ENCODE data around the gene ENHO. TPM values are rescaled to one million over a fixed set of nuclear protein-coding genes. Genes with fewer than 3 reads are reported as not detected.

ENHO gene
- total RNA-seq, 1 experiment from 2014 or later, result 0.94 TPM

DNA sequence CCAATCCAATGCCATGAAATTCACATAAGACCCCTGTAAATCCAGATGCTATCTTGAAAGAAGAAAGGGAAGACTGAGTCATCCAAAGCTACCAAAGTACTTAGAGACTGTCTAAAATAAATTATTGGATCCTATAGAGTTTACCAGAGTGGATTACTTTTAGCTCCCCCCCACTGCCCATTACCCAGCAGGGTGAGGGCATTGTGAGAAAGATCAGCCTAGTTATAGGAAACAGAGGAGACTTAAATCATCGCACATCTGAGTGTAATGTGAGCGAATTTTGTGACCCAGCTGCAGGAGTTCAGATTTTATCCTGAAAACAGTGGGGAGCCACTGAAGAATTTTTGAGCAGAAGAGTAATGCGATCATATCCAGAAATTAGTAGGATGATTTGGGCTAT is 1.6 kb upstream of the ENHO start:
- DNase-seq (ENCODE audit: low spot score), result no peak

- no peak for DNase-seq (ENCODE audit: low spot score)
These were observed 501 bp downstream of the ENHO start for GRCh38 chr9:34522091-34522887.

DNA sequence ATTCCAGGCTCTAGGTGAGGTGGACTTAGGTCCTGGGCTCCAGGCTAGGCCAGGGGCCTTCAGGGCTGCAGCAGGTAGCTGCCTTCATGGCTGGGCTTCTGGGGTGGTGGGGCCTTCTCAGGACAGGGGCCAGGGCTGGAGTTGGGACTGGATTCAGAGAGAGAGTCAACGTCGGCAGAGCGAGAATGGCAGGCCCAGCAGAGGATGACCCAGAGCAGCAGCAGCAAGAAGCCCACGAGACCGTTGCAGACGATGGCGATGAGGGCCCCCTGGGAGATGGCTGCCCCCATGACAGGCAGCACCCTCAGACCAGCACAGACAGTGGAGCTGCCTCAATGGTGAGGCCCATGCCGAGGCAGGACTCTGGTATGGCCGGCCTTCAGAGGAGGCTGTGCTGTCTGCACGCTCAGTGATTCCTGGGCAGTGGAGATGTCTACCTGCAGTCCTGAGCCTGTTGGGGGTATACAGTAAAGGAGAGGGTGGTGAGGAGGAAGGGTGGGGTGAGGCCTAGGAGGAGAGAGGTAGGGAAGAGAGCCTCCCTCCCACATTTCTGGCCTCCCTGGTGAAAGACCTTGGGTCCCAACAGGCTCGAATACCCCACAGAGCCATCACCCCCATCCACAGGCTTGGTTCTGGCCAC is 1.3 kb downstream of the ENHO start:
- no peak for DNase-seq (ENCODE audit: low spot score)

- no peak for DNase-seq (ENCODE audit: low spot score)
These were observed 2.0 kb downstream of the ENHO start for GRCh38 chr9:34520505-34521385.

DNA sequence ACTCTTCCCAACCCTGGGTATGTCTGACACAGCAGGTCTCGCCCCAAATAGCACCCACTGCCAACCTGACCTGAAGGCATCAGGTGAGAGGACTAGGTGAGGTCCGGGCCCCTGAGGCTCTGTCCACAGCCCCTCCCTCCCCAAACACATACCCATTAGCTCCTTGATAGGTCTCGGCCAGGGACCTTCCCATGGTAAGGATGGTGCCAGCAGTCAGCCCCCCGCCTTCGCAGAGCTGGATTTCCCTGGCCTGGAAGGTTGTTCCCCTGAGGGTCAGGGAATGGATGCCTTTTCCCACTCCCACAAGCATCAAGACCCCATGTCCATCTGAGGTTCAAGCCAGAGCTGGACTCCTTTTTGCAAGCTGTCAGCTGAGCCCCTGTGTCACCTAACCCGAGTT is 2.7 kb downstream of the ENHO start:
- no peak for DNase-seq (ENCODE audit: low spot score)

DNA sequence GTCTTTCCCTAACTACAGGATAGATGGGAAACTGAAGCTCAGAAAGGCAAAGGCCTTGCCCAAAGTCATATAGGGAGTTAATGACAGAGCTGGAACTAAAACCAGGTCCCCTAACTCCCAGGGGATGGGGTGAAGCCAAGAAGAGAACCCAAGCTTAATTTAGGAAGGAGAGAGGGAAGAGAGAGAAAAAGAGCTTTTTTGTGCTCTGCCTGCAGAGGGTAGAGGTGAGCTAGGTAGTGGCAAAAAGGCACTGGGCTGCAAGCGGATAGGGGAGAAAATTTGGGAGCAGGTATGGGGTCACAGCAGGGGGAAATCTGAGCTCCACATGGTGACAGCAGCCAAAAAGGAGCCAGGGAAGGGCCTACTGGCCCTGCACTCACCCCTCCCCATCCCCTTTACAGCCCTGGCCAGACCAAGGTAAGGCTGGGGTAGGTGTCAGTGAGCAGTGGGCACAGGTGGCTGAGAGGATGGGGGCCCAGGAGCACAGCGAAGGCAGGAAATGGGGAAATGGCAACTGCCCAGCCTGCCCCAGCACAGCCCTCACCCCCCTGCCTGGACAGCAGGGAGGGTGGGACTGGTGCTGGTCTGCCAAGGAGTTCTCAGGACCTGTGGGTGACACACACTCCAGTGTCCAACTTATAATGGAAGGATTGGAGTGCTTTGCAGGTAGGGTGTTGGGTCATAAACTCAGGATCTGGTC is 3.3 kb downstream of the ENHO start:
- no peak for DNase-seq (ENCODE audit: low spot score)

GRCh38 chr9:34518896-34519295 is 3.9 kb downstream of the ENHO start:
- no peak for DNase-seq (ENCODE audit: low spot score)

- no peak for DNase-seq (ENCODE audit: low spot score)
These were observed 4.6 kb downstream of the ENHO start for GRCh38 chr9:34518110-34518616.

DNA sequence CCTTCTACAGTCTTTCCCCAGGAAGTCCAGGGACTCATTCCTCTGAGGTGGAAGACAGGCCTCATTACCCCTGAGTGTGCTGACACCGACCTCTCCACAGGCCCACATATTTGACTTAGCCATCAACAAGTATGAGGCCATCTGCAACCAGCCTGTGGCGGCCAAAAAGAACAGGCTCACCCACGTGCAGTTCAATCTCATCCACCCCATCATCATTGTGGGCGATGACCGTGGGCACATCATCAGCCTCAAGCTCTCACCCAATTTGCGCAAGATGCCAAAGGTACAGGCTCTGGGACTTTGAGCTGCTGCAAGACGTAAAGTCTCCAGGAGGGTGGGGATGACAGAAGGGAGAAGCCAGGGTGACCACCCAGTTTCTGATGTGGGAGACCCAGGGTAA is 5.6 kb downstream of the ENHO start:
- DNase-seq (ENCODE audit: low spot score), result no peak

- DNase-seq (ENCODE audit: low spot score), result no peak
These were observed 6.8 kb downstream of the ENHO start for GRCh38 chr9:34515959-34516358.

- DNase-seq (ENCODE audit: low spot score), result no peak
These were observed 8.0 kb downstream of the ENHO start for GRCh38 chr9:34514816-34515215.

- no peak for DNase-seq (ENCODE audit: low spot score)
These were observed 8.4 kb downstream of the ENHO start for GRCh38 chr9:34514401-34514800.

- peak; percentile 38 for DNase-seq (ENCODE audit: low spot score)
These were observed 9.1 kb downstream of the ENHO start for GRCh38 chr9:34513567-34514214.

DNA sequence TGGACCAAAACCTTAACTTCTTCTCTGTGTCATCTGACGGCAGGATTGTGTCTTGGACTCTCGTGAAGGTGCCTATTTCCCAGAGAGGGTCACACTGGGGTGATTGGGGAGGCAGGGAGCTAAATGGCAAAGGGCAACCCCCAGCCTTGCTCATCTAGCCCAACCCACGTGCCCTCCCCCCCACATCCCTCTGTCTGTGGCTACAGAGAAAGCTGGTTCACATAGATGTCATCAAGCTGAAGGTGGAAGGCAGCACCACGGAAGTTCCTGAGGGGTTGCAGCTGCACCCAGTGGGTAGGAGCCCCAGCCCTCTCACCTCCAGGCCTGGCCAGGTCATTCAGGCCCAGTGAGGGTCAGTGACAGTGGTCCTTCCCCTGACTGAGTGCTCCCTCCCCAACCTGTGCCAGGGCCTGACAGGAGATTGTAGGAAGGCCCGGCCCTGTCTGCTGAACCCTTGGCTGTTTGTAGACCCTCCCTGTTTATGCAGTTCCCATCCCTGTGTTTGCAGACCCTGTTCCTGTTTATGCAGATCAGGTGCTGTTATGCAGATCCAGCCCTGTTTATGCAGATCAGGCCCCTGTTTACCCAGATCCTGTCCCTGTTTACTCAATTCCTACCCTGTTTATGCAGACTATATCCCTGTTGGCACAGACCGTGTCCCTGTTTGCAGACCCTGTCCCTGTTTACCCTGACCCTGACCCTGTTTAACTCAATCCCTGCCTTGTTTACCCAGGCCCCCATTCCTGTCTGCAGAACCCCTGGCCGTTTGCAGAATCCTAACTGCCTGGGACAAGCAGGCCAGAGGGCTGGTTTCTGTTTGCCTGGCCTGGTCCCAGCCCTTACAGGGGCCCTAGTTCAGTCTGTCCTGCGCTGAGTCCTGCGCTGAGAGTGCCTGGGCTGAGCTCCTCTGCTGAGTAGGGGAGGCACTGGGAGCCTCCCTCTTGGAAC is 10.4 kb downstream of the ENHO start:
- DNase-seq (ENCODE audit: low spot score), result no peak

GRCh38 chr9:34510497-34511468 is 12.0 kb downstream of the ENHO start:
- no peak for DNase-seq (ENCODE audit: low spot score)

GRCh38 chr9:34508951-34509350 is 13.8 kb downstream of the ENHO start:
- no peak for DNase-seq (ENCODE audit: low spot score)

- no peak for DNase-seq (ENCODE audit: low spot score)
These were observed 14.3 kb downstream of the ENHO start for GRCh38 chr9:34508463-34508862.

DNA sequence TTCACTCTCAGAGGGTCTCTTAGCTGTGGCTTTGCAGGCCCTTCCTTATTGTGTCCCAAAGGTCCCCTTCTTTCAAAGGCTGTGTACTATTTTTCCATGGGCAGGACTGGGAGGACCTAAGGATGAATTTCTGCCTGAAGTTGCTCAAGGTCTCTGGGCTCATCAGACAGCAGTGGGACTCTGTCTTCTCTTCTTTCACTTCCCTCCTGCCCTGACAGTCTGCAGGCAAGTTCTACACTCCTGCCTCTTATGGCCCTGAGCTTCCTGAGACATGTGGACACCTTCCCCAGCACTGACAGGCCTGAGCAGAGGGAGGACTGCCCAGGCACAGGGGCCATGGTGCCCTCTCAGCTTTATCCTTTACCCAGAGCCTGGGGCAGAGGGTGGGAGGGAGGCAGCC is 14.8 kb downstream of the ENHO start:
- DNase-seq (ENCODE audit: low spot score), result no peak

GRCh38 chr9:34507556-34507955 is 15.2 kb downstream of the ENHO start:
- DNase-seq (ENCODE audit: low spot score), result no peak

Measured in HT-29 (cell line).